ENCODE results near the gene DENND11. TPM values are rescaled to one million over a fixed set of nuclear protein-coding genes. Genes with fewer than 3 reads are reported as not detected.

The DENND11 gene
- polyA plus RNA-seq (ENCODE audit: insufficient read length): 40.2 TPM
- long read RNA-seq, donor 1, full-length matches to known transcripts: 2 of 7 reads
- long read RNA-seq, donor 1, partial matches to known transcripts: 5 of 7 reads
- long read RNA-seq, donor 1, other reads (novel, unspliced or antisense): 0 of 7 reads
- long read RNA-seq, donor 2, full-length matches to known transcripts: 3 of 3 reads
- long read RNA-seq, donor 2, partial matches to known transcripts: 0 of 3 reads
- long read RNA-seq, donor 2, other reads (novel, unspliced or antisense): 0 of 3 reads
- long read RNA-seq, donor 3, full-length matches to known transcripts: 3 of 3 reads
- long read RNA-seq, donor 3, partial matches to known transcripts: 0 of 3 reads
- long read RNA-seq, donor 3, other reads (novel, unspliced or antisense): 0 of 3 reads
- long read RNA-seq, donor 4: 0 reads
- long read RNA-seq, donor 5, full-length matches to known transcripts: 6 of 6 reads
- long read RNA-seq, donor 5, partial matches to known transcripts: 0 of 6 reads
- long read RNA-seq, donor 5, other reads (novel, unspliced or antisense): 0 of 6 reads
- long read RNA-seq, donor 6, full-length matches to known transcripts: 1 of 1 reads
- long read RNA-seq, donor 6, partial matches to known transcripts: 0 of 1 reads
- long read RNA-seq, donor 6, other reads (novel, unspliced or antisense): 0 of 1 reads
- long read RNA-seq, donor 7, full-length matches to known transcripts: 4 of 18 reads
- long read RNA-seq, donor 7, partial matches to known transcripts: 14 of 18 reads
- long read RNA-seq, donor 7, other reads (novel, unspliced or antisense): 0 of 18 reads
- long read RNA-seq, donor 8, full-length matches to known transcripts: 2 of 2 reads
- long read RNA-seq, donor 8, partial matches to known transcripts: 0 of 2 reads
- long read RNA-seq, donor 8, other reads (novel, unspliced or antisense): 0 of 2 reads

- peak; percentile 43 for DNase-seq
These were observed at the start of gene DENND11 for GRCh38 chr7:141702047-141702567. Gene DENND11 (minus strand): TSS chr7:141702166. CDS start chr7:141702153, 13 bp downstream.

- no peak for DNase-seq
These were observed 46.4 kb upstream of the DENND11 start for GRCh38 chr7:141748396-141748795.

GRCh38 chr7:141744131-141744530 is 42.2 kb upstream of the DENND11 start:
- DNase-seq: no peak

GRCh38 chr7:141742229-141742628 is 40.3 kb upstream of the DENND11 start:
- DNase-seq: no peak

GRCh38 chr7:141739250-141739649 is 37.3 kb upstream of the DENND11 start:
- DNase-seq: no peak

- no peak for DNase-seq
These were observed 36.6 kb upstream of the DENND11 start for GRCh38 chr7:141738592-141739013.

GRCh38 chr7:141737836-141738591 is 36.0 kb upstream of the DENND11 start, which contains the start of gene SSBP1:
Gene SSBP1 (plus strand): TSS chr7:141738358. CDS start chr7:141739167, 809 bp downstream.
- peak; percentile 96 for DNase-seq

- DNase-seq: no peak
These were observed 35.3 kb upstream of the DENND11 start for GRCh38 chr7:141737118-141737835.

GRCh38 chr7:141731476-141732149 is 29.6 kb upstream of the DENND11 start:
- DNase-seq: no peak

GRCh38 chr7:141729020-141729419 is 27.1 kb upstream of the DENND11 start:
- DNase-seq: no peak

GRCh38 chr7:141722529-141722928 is 20.6 kb upstream of the DENND11 start:
- DNase-seq: no peak

GRCh38 chr7:141717450-141717849 is 15.5 kb upstream of the DENND11 start:
- DNase-seq: no peak

- DNase-seq: no peak
These were observed 14.1 kb upstream of the DENND11 start for GRCh38 chr7:141715794-141716689.

- no peak for DNase-seq
These were observed 13.1 kb upstream of the DENND11 start for GRCh38 chr7:141715018-141715417.

GRCh38 chr7:141714571-141714970 is 12.6 kb upstream of the DENND11 start:
- no peak for DNase-seq

GRCh38 chr7:141713890-141714289 is 11.9 kb upstream of the DENND11 start:
- no peak for DNase-seq

GRCh38 chr7:141712603-141713255 is 10.8 kb upstream of the DENND11 start:
- DNase-seq: no peak

- no peak for DNase-seq
These were observed 8.3 kb upstream of the DENND11 start for GRCh38 chr7:141710301-141710700.

GRCh38 chr7:141709749-141710148 is 7.8 kb upstream of the DENND11 start:
- DNase-seq: no peak
